Ovary (tissue), 1 donor: Measurements from ENCODE around the gene RIC8B.

ENCODE experiments used
- EP300 ChIP-seq: sonication (generic); formaldehyde crosslinking; IDR thresholded peaks from one replicate; pipeline ENCODE4 v1.6.1; 2017; ENCODE audit warnings: antibody characterized with exemption
- POLR2A ChIP-seq: fragments of 450-650 bp; IDR thresholded peaks from one replicate; pipeline ENCODE4 v1.6.1; 2017; ENCODE audit warnings: antibody characterized with exemption, mild to moderate bottlenecking, moderate library complexity

- TF ChIP-seq POLR2A (no peak), EP300 (no peak)
Measured at GRCh38 chr12:106902053-106902452, 127.6 kb downstream of the RIC8B start.
